IMR-90 (cell line): ENCODE data around the gene HIVEP3. TPM values are rescaled to one million over a fixed set of nuclear protein-coding genes. Genes with fewer than 3 reads are reported as not detected.

Experiments
- ATAC-seq: fragments of 200-7000 bp; cut with Tn5 transposase; 2 replicates; pipeline ENCODE4 v1.9.1; 2020; ENCODE audit warnings: low read depth, mild to moderate bottlenecking, moderate library complexity
- BruUV-seq: library from RNA; stranded (reverse); fragments of 400-500 nt; replicated peaks from 2 replicates; lab custom pipeline; 2021; lab: Mats Ljungman, UMichigan
- CTCF ChIA-PET: fragments of 300-600 bp; formaldehyde crosslinking; extraction: SDS; loops from one replicate; lab custom pipeline; 2021; ENCODE audit warnings: antibody characterized with exemption; lab: Yijun Ruan, JAX
- POLR2A ChIA-PET: fragments of 300-600 bp; sonication (Branson Sonifier 250); formaldehyde crosslinking; loops from one replicate; lab custom pipeline; 2022; ENCODE audit warnings: antibody characterized with exemption; ENCODE audit not compliant: unreplicated experiment; lab: Charles Lee
- DNase-seq: peaks from one replicate; pipeline ENCODE4 v3.0.0; 2013
- H2AFZ ChIP-seq: replicated peaks from 2 replicates; pipeline ENCODE3; 2013; ENCODE audit warnings: low read length, mild to moderate bottlenecking; ENCODE audit not compliant: poor library complexity
- H2AK5ac ChIP-seq: 2 replicates; pipeline ENCODE4 v1.6.1; 2013; ENCODE audit warnings: low read depth, low read length, inconsistent platforms
- H2AK9ac ChIP-seq: replicated peaks from 2 replicates; pipeline ENCODE3; 2013; ENCODE audit warnings: mild to moderate bottlenecking, low read depth, low read length, moderate library complexity; ENCODE audit not compliant: poor library complexity
- H2BK120ac ChIP-seq: 2 replicates; pipeline ENCODE4 v1.6.1; 2013; ENCODE audit warnings: low read depth, low read length, inconsistent platforms
- H2BK15ac ChIP-seq: 3 replicates; pipeline ENCODE4 v1.6.1; 2013; ENCODE audit warnings: low read depth, low read length, inconsistent platforms
- H2BK20ac ChIP-seq: 2 replicates; pipeline ENCODE4 v1.6.1; 2013; ENCODE audit warnings: low read depth, mild to moderate bottlenecking, inconsistent platforms, low read length, moderate library complexity
- H2BK5ac ChIP-seq: 2 replicates; pipeline ENCODE4 v1.6.1; 2013; ENCODE audit warnings: mild to moderate bottlenecking, low read depth, low read length, inconsistent platforms; ENCODE audit not compliant: poor library complexity, severe bottlenecking
- H3K14ac ChIP-seq: replicated peaks from 2 replicates; pipeline ENCODE4 v1.6.1; 2013; ENCODE audit warnings: low read depth, low read length, inconsistent platforms
- H3K18ac ChIP-seq: 2 replicates; pipeline ENCODE4 v1.6.1; 2013; ENCODE audit warnings: low read depth, low read length, control low read depth
- H3K23ac ChIP-seq: 2 replicates; pipeline ENCODE4 v1.6.1; 2013; ENCODE audit warnings: low read depth, low read length, inconsistent platforms
- H3K27ac ChIP-seq: 2 replicates; pipeline ENCODE4 v1.5.1; 2013; ENCODE audit warnings: mild to moderate bottlenecking, control low read depth, low read length; ENCODE audit not compliant: insufficient read depth
- H3K27me3 ChIP-seq: 2 replicates; pipeline ENCODE4 v1.6.1; 2013; ENCODE audit warnings: low read length; ENCODE audit not compliant: control insufficient read depth, insufficient read depth
- H3K36me3 ChIP-seq: 2 replicates; pipeline ENCODE4 v1.6.1; 2013; ENCODE audit warnings: low read length, mixed read lengths; ENCODE audit not compliant: control insufficient read depth, insufficient read depth
- H3K4ac ChIP-seq: 2 replicates; pipeline ENCODE4 v1.6.1; 2013; ENCODE audit warnings: low read depth, low read length, inconsistent platforms
- H3K4me1 ChIP-seq: 2 replicates; pipeline ENCODE4 v1.6.1; 2013; ENCODE audit warnings: low read length, mixed read lengths; ENCODE audit not compliant: control insufficient read depth, insufficient read depth
- H3K4me2 ChIP-seq: 2 replicates; pipeline ENCODE4 v1.6.1; 2013; ENCODE audit warnings: low read depth, mild to moderate bottlenecking, control low read depth, low read length, moderate library complexity
- H3K4me3 ChIP-seq: 2 replicates; pipeline ENCODE4 v1.5.1; 2013; ENCODE audit warnings: low read depth, mild to moderate bottlenecking, control low read depth, low read length, moderate library complexity; ENCODE audit not compliant: insufficient read depth
- H3K56ac ChIP-seq: 2 replicates; pipeline ENCODE4 v1.6.1; 2013; ENCODE audit warnings: low read length, inconsistent platforms; ENCODE audit not compliant: insufficient read depth; ENCODE audit errors: extremely low read depth
- H3K79me1 ChIP-seq, 2 experiments: 2 replicates each; pipeline ENCODE4 v1.6.1; 2013; ENCODE audit warnings: low read length in 2 of 2, inconsistent platforms in 1 of 2, low read depth in 1 of 2
- H3K9ac ChIP-seq: 2 replicates; pipeline ENCODE4 v1.6.1; 2013; ENCODE audit warnings: low read depth, low read length, control low read depth
- H3K9me1 ChIP-seq: 2 replicates; pipeline ENCODE4 v1.6.1; 2013; ENCODE audit warnings: low read length, inconsistent platforms; ENCODE audit not compliant: insufficient read depth
- H3K9me3 ChIP-seq: 2 replicates; pipeline ENCODE4 v1.6.1; 2013; ENCODE audit warnings: low read length; ENCODE audit not compliant: control insufficient read depth, insufficient read depth
- H4K20me1 ChIP-seq: 2 replicates; pipeline ENCODE4 v1.6.1; 2013; ENCODE audit warnings: low read length, inconsistent platforms; ENCODE audit not compliant: insufficient read depth
- H4K5ac ChIP-seq: 2 replicates; pipeline ENCODE4 v1.6.1; 2013; ENCODE audit warnings: mild to moderate bottlenecking, low read depth, low read length, control low read depth
- H4K8ac ChIP-seq, 2 experiments: 2 replicates each; pipeline ENCODE4 v1.6.1; 2013; ENCODE audit warnings: low read depth in 2 of 2, low read length in 2 of 2, control low read depth in 1 of 2, inconsistent platforms in 1 of 2
- H4K91ac ChIP-seq: 2 replicates; pipeline ENCODE4 v1.6.1; 2013; ENCODE audit warnings: low read depth, low read length, inconsistent platforms; ENCODE audit not compliant: insufficient read depth
- BHLHE40 ChIP-seq: fragments of 150-350 bp; IDR thresholded peaks from 2 replicates; pipeline ENCODE4 v1.6.1; 2016; ENCODE audit warnings: mild to moderate bottlenecking, low read depth, low read length
- CEBPB ChIP-seq: IDR thresholded peaks from 2 replicates; pipeline ENCODE4 v1.6.1; 2012; ENCODE audit warnings: low read depth, low read length, improper control_type of control experiment
- ELK1 ChIP-seq: fragments of 150-350 bp; IDR thresholded peaks from 2 replicates; pipeline ENCODE4 v1.6.1; 2016; ENCODE audit warnings: low read depth, mild to moderate bottlenecking, low read length, moderate library complexity, borderline replicate concordance
- FOS ChIP-seq: fragments of 150-350 bp; IDR thresholded peaks from 2 replicates; pipeline ENCODE4 v1.6.1; 2016; ENCODE audit warnings: low read depth, low read length
- MAFK ChIP-seq: IDR thresholded peaks from 2 replicates; pipeline ENCODE4 v1.6.1; 2012; ENCODE audit warnings: low read depth, low read length, improper control_type of control experiment
- MAZ ChIP-seq: IDR thresholded peaks from 2 replicates; pipeline ENCODE4 v1.6.1; 2012; ENCODE audit warnings: low read depth, mild to moderate bottlenecking, low read length, improper control_type of control experiment, moderate library complexity, borderline replicate concordance
- MXI1 ChIP-seq: IDR thresholded peaks from 2 replicates; pipeline ENCODE4 v1.6.1; 2012; ENCODE audit warnings: low read depth, mild to moderate bottlenecking, low read length, moderate library complexity, borderline replicate concordance
- RAD21 ChIP-seq: IDR thresholded peaks from 2 replicates; pipeline ENCODE4 v1.6.1; 2012; ENCODE audit warnings: low read length, improper control_type of control experiment
- RFX5 ChIP-seq: IDR thresholded peaks from 2 replicates; pipeline ENCODE4 v1.8.0; 2012; ENCODE audit warnings: low read depth, mild to moderate bottlenecking, low read length, moderate library complexity
- SMC3 ChIP-seq: fragments of 150-350 bp; IDR thresholded peaks from 2 replicates; pipeline ENCODE4 v1.6.1; 2016; ENCODE audit warnings: low read depth, mild to moderate bottlenecking, antibody characterized with exemption, low read length, moderate library complexity
- USF2 ChIP-seq: fragments of 150-350 bp; IDR thresholded peaks from 2 replicates; pipeline ENCODE4 v1.6.1; 2017; ENCODE audit warnings: mild to moderate bottlenecking, antibody characterized with exemption, low read length, low read depth
- WGBS, 2 experiments: methylation state at CpG; one replicate each; pipeline versions ENCODE4 v1.1.5 to v1.1.7; 2013; ENCODE audit warnings: missing lambda C conversion rate in 2 of 2; ENCODE audit not compliant: insufficient read length in 1 of 2; ENCODE audit errors: extremely low coverage in 2 of 2; 5-methylcytosine and 5-hydroxymethylcytosine counted together
- dilution Hi-C: fragments of 300-500 bp; cut with HindIII; formaldehyde crosslinking; loops from one replicate; pipeline ENCODE4 v1.14.3; 2018; ENCODE audit warnings: low sequenced_read_pairs; ENCODE audit not compliant: unreplicated experiment
- in situ Hi-C: fragments of 300-500 bp; cut with MboI; formaldehyde crosslinking; loops from 3 replicates; pipeline ENCODE4 v1.14.3; 2019; ENCODE audit warnings: low sequenced_read_pairs, inconsistent platforms, mixed read lengths
- intact Hi-C: fragments of 100-400 bp; cut with micrococcal nuclease; formaldehyde crosslinking; loops from 2 replicates; pipeline ENCODE4 v1.10.0; 2022
- polyA plus RNA-seq, 3 experiments: library from polyadenylated mRNA; depleted of rRNA; stranded (reverse); fragments of >200 nt; gene quantifications; 2 replicates each; pipeline ENCODE4 v1.2.3, GENCODE V29; 2012; ENCODE audit warnings: low replicate concordance in 1 of 3
- total RNA-seq: library from RNA; depleted of rRNA; stranded (reverse); fragments of >200 nt; gene quantifications from 2 replicates; pipeline ENCODE4 v1.2.3, GENCODE V29; 2012

The HIVEP3 gene
- total and polyA plus RNA-seq, 2 of the 4 experiments (the other 2 are of a cell fraction) = 1.4 to 4.0 TPM

- Histone ChIP-seq H2BK120ac (no peak overlapping the region), H4K91ac (no peak overlapping the region), H3K4me3 (no peak overlapping the region), H3K4me2 (no peak overlapping the region), H3K9me1 (0 out of 2 replicates have a peak, but pooled peaks cover 3% of the 10 kb centered on the region), H3K36me3 (no peaks in the 10 kb centered on the region), H2AFZ (no peak overlapping the region), H4K8ac (no peak overlapping the region), H3K27me3 (no peaks in the 10 kb centered on the region), H3K56ac (no peak overlapping the region), H2AK5ac (no peak overlapping the region), H3K9ac (no peak overlapping the region), H4K20me1 (no peaks in the 10 kb centered on the region), H2AK9ac (no peak overlapping the region), H3K9me3 (no peaks in the 10 kb centered on the region), H2BK5ac (no peak overlapping the region), H3K79me1 (peaks cover 0 to 3% of the 10 kb centered on the region in 2 experiments; a peak in 2 of 4 replicates), H3K27ac (no peak overlapping the region), H2BK15ac (no peak overlapping the region), H2BK20ac (no peak overlapping the region), H4K5ac (no peak overlapping the region), H3K23ac (no peak overlapping the region), H3K18ac (no peak overlapping the region), H3K4me1 (peaks cover 2% of the 10 kb centered on the region), H3K4ac (no peak overlapping the region), H3K14ac (no peak overlapping the region)
- in situ Hi-C loops (no loop called here), intact Hi-C loops (no loop called here), dilution Hi-C loops (no loop called here)
- DNase-seq (no peak), ATAC-seq (no peak)
- CTCF ChIA-PET = interaction anchor here (0.9 kb wide), 1 partner anchor 47 kb away, joined by 4 read pairs; no protein-coding TSS in a partner anchor
- TF ChIP-seq MAFK = no peak
- TF ChIP-seq RFX5 = no peak
- no peak for TF ChIP-seq CEBPB
- no peak for TF ChIP-seq MXI1
- no peak for TF ChIP-seq BHLHE40
- no peak for TF ChIP-seq RAD21
- TF ChIP-seq USF2 = no peak
- TF ChIP-seq FOS = no peak
- TF ChIP-seq SMC3 = no peak
- TF ChIP-seq ELK1 = no peak
- no peak for TF ChIP-seq MAZ
- POLR2A ChIA-PET = no interaction called here
- 83% methylated on average over 1 of the region's 5 CpGs; no CpG with 5 or more reads in 1 of the 2 experiments for WGBS, 2 experiments
- BruUV-seq = no TSS peak
These were observed 358.2 kb downstream of the HIVEP3 start for GRCh38 chr1:41560496-41560895.
